ACC112 (cell line): ENCODE data around the gene UPB1.

Experiments
- H2AFZ ChIP-seq: fragments of 200-600 bp; sonication (generic); one replicate; pipeline ENCODE4 v1.6.0; 2017; ENCODE audit warnings: antibody characterized with exemption, low read length; ENCODE audit not compliant: unreplicated experiment
- H3K27ac ChIP-seq: fragments of 200-600 bp; sonication (generic); 2 replicates; pipeline ENCODE4 v1.5.1; 2014; ENCODE audit warnings: low read depth, mild to moderate bottlenecking, antibody characterized with exemption, low read length, moderate library complexity
- H3K27me3 ChIP-seq: fragments of 200-600 bp; sonication (generic); 2 replicates; pipeline ENCODE4 v1.6.1; 2014; ENCODE audit warnings: mild to moderate bottlenecking, antibody characterized with exemption, low read length, moderate library complexity, mixed read lengths; ENCODE audit not compliant: insufficient read depth
- H3K36me3 ChIP-seq: fragments of 200-600 bp; sonication (generic); 2 replicates; pipeline ENCODE4 v1.6.1; 2016; ENCODE audit warnings: mild to moderate bottlenecking, antibody characterized with exemption, low read length, moderate library complexity, mixed read lengths; ENCODE audit not compliant: insufficient read depth
- H3K4me1 ChIP-seq: fragments of 200-600 bp; sonication (generic); one replicate; pipeline ENCODE4 v1.6.1; 2016; ENCODE audit warnings: low read length, mixed read lengths; ENCODE audit not compliant: insufficient read depth, unreplicated experiment, control insufficient read depth
- H3K4me3 ChIP-seq: fragments of 200-600 bp; sonication (generic); 2 replicates; pipeline ENCODE4 v1.5.1; 2014; ENCODE audit warnings: mild to moderate bottlenecking, low read depth, low read length
- H3K79me2 ChIP-seq: fragments of 200-600 bp; sonication (generic); one replicate; pipeline ENCODE4 v1.6.0; 2016; ENCODE audit warnings: low read length; ENCODE audit not compliant: control insufficient read depth, unreplicated experiment, insufficient read depth

Gene UPB1

DNA sequence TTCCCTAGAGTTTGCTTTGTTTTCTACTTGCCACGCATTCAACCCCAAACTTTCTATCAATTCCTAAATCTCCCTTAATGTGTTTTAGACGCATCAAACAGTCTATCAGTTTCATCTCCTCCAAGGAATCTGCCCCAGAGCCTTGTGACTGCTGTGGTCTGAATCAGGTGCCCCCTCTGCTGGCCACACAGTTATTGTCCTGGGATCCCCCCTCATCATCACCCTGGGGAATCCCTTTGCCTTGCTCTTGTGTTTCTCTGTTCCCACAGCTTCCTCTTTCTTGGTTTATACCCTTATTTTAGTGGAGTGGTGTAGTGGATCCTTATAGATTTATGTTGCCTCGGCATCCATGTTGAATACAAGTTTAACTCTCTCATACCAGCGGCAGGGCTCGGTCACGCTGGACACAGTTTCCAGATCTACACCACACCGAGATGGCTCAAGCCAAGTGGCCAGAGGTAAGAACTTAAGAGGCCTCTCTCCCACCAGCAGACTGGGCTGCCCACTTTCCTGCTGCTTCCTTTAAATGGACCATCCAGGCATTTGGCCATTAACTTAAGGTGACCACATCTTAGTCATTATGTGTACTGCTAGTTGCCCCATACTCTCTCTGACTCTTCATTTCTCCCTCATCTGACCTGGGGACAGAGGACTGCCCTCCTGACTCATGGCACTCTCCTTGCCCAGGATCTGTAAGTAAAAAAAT, 8.2 kb downstream of the UPB1 start:
- H2AFZ ChIP-seq = no peak overlapping the region
- H3K27me3 ChIP-seq = no peaks in the 10 kb centered on the region
- no peaks in the 10 kb centered on the region for H3K36me3 ChIP-seq
- H3K27ac ChIP-seq = no peak overlapping the region
- peaks cover 23% of the 10 kb centered on the region for H3K4me1 ChIP-seq
- no peaks in the 10 kb centered on the region for H3K79me2 ChIP-seq
- H3K4me3 ChIP-seq = no peak overlapping the region

DNA sequence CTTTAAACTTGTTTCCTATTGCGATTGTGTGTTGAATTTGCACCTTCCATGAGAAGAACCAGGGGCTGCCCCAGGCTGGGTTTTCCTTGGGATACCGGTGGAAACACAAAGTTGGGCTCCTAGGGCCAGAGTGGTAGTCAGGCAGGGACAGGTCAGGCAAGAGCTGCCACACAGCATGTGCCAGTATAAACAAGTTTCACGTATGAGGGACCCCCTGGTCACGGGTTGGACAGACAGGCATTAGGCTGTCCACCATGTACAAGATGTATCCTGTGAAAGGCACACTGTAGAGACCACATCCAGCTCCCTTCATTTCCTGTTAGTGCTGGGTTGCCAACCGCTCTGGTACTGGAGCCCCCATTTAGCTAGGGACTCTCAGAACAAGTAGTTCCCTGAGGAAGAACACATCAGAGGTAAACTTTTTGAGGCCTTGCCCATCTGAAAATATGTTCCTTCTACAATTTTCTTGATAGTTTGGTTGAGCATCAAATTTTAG, 8.8 kb downstream of the UPB1 start:
- H3K27ac ChIP-seq = no peak overlapping the region
- peaks cover 23% of the 10 kb centered on the region for H3K4me1 ChIP-seq
- no peak overlapping the region for H2AFZ ChIP-seq

DNA sequence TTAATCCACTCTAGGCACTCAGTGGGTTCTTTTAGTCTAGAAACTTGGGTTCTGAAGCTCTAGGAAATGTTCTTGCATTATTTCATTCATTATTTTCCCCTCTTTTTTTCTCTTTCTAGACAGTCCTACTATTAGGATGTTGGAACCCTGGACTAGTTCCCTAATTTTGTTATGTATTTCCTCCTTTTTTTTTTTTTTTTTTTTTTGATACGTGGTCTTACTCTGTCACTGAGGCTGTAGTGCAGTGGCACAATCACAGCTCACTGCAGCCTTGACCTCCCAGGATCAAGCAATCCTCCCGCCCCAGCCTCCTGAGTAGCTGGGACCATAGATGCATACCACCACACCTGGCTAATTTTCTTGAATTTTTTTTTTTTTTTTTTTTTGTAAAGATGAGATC, 9.4 kb downstream of the UPB1 start:
- no peaks in the 10 kb centered on the region for H3K27me3 ChIP-seq
- H3K27ac ChIP-seq = no peak overlapping the region
- H3K36me3 ChIP-seq = no peaks in the 10 kb centered on the region
- H3K4me3 ChIP-seq = no peak overlapping the region
- H2AFZ ChIP-seq = no peak overlapping the region
- no peaks in the 10 kb centered on the region for H3K79me2 ChIP-seq
- peaks cover 23% of the 10 kb centered on the region for H3K4me1 ChIP-seq

More for the DNA sequence above, 8.8 kb downstream of the UPB1 start:
- no peaks in the 10 kb centered on the region for H3K36me3 ChIP-seq
- no peaks in the 10 kb centered on the region for H3K79me2 ChIP-seq
- H3K27me3 ChIP-seq = no peaks in the 10 kb centered on the region
- no peak overlapping the region for H3K4me3 ChIP-seq

DNA sequence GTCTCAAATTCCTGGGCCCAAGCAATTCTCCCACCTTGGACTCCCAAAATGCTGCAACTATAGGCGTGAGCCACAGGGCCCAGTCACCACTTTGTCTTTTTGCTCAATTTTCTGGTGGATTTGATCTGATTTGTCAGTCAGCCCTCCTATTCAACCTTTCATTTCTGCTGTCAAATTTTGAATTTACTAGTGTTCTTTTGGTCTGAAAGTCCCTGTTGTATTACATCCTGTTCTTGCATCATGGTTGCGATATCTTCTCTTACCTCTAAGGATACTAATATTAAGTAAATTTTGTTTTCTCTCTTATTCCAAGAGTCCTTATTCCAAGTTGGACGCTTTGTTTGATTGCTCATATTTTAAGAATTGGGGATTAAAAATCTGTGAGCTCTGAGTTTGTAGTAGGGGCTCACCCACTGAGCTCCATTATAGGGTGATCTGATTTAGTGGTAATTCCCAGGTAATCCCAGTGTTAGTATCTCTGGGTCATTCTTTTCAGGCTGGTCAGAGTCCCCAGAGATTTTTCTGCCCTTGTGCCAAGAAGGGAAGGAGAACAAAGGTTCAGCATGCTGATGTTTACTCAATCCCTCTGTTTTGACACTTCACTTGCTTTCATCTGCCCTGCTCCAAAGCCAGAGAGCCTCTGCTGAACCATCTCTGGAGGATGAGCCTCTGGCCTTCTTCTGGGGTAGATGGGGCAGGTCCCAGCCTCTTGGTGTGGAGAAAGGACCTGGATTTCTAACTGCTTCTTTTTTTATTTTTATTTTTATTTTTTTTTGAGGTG, 10.0 kb downstream of the UPB1 start:
- Histone ChIP-seq H3K4me1 (peaks cover 23% of the 10 kb centered on the region), H3K27me3 (no peaks in the 10 kb centered on the region), H3K27ac (no peak overlapping the region), H3K4me3 (no peak overlapping the region), H3K79me2 (no peaks in the 10 kb centered on the region), H2AFZ (no peak overlapping the region), H3K36me3 (no peaks in the 10 kb centered on the region)

DNA sequence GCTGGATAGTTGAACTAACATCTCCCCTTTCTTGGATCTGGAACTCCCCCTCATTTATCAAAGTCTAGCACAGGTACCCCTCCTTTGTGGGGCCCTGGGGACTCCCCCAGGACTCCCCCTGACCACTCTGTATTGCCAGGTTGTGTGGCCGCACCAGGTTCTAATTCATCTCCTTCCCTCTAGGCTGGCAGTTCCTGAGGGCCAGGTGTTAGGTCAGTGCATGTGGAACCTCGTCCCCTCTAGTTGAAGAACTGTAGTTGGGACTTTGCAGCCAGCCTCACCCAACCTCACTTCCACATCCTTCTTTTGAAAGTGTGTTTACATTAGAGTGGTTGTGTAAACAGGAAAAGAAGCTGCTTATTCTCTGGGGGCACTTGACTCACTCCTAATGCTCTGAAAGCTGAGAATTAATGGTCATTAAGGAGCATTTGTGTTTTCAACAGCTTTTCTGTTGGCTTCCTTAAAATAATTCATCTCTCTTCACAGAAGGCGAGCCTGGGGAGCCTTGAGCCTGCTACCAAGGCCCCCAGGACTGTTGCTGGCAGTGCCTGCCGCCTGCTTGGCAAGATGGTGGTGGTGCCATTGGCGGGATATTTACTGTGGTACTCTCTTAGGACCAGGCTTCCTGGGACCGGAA, 11.8 kb downstream of the UPB1 start:
- H3K79me2 ChIP-seq = no peaks in the 10 kb centered on the region
- H3K36me3 ChIP-seq = no peaks in the 10 kb centered on the region
- peaks cover 33% of the 10 kb centered on the region for H3K4me1 ChIP-seq
- no peaks in the 10 kb centered on the region for H3K27me3 ChIP-seq
- no peak overlapping the region for H3K27ac ChIP-seq
- no peak overlapping the region for H3K4me3 ChIP-seq
- no peak overlapping the region for H2AFZ ChIP-seq

DNA sequence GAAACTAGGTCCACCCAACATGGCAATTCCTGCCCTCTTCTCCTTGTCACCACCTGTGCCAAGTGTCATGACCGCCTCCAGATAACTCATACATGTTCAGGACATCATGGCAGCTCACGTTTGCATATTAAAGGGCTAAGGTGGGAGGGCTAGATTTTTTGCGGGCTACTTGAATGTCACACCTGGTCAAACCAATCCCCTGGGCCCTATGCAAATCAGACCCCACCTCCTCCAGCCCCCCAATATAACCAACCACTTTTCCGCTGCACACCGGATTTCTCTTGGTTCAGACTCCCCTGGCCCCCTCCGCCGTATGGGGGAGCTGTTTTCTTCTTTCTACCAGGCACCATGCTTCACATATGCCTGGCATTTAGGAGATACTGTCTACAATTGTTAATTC, 12.6 kb downstream of the UPB1 start:
- Histone ChIP-seq H3K4me1 (peaks cover 33% of the 10 kb centered on the region), H3K36me3 (no peaks in the 10 kb centered on the region), H3K27me3 (no peaks in the 10 kb centered on the region), H3K27ac (no peak overlapping the region), H2AFZ (no peak overlapping the region), H3K4me3 (no peak overlapping the region), H3K79me2 (no peaks in the 10 kb centered on the region)

DNA sequence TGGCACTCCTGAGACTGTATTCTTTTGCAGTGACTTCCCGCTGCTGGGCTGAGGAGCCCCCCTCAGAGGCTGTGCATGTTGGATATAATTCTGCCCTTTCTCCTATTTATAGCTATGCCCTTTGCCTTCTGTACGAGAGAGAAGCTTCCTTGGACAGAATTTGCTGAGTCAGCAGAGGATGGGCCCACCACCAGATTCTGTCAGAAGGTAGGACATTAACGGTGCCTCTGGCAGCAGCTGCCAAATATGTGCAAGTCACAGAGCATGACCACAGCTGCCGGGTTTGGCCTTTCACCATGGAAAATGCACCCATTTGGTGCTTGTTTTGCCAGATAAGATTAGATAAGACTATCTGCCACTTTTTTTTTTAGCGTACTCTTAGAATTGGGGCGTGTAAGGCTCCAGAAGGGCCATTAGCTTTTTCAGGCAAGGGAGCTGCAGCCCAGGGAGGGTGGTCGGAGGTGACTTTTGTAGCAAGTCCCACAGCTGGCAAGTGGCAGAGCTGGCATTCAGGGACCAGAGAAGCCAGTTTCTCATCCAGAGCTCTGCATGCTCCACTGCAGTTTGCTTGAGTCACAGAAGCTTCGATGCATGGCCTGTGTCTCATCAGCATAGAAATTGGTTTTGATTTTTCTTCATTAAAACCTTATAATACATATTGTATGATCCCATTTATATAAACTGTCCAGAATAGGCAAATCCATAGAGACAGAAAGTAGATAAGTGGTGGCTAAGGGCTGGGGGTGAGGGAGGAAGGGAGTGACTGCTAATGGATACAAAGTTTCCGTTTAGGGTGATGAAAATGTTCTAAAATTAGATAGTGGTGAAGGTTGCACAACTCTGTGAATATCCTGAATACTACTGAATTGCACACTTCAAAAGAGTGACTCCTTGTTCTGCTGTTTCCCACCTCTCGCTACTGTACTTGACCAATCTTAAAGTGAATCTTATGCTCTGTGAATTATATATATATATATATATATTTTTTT, 15.8 kb downstream of the UPB1 start:
- no peaks in the 10 kb centered on the region for H3K79me2 ChIP-seq
- no peak overlapping the region for H3K4me3 ChIP-seq
- no peak overlapping the region for H2AFZ ChIP-seq
- H3K36me3 ChIP-seq = no peaks in the 10 kb centered on the region
- H3K27ac ChIP-seq = no peak overlapping the region
- no peaks in the 10 kb centered on the region for H3K27me3 ChIP-seq
- peaks cover 20% of the 10 kb centered on the region for H3K4me1 ChIP-seq

DNA sequence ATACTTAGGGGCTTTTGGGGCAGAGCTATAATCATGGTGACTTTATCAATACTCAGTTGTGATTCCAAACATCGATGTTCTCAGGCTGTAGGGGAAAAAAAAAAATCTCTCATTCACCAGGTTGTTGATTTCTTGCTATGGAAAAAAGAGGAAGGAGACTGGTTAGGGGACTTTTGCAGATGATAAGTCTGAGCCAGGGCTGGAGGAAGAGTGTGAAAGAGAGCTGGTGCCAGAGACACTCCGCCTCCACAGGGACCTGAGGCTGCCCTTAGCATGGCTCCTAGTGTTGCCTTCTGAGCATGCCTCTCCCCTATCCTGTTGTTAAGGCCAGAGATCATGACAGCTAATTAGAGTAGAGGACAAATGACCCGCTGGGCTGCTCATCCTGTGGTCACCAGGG, 16.9 kb downstream of the UPB1 start:
- Histone ChIP-seq H3K4me3 (no peak overlapping the region), H3K79me2 (no peaks in the 10 kb centered on the region), H3K27ac (no peak overlapping the region), H2AFZ (no peak overlapping the region), H3K4me1 (peaks cover 18% of the 10 kb centered on the region), H3K27me3 (no peaks in the 10 kb centered on the region), H3K36me3 (no peaks in the 10 kb centered on the region)

DNA sequence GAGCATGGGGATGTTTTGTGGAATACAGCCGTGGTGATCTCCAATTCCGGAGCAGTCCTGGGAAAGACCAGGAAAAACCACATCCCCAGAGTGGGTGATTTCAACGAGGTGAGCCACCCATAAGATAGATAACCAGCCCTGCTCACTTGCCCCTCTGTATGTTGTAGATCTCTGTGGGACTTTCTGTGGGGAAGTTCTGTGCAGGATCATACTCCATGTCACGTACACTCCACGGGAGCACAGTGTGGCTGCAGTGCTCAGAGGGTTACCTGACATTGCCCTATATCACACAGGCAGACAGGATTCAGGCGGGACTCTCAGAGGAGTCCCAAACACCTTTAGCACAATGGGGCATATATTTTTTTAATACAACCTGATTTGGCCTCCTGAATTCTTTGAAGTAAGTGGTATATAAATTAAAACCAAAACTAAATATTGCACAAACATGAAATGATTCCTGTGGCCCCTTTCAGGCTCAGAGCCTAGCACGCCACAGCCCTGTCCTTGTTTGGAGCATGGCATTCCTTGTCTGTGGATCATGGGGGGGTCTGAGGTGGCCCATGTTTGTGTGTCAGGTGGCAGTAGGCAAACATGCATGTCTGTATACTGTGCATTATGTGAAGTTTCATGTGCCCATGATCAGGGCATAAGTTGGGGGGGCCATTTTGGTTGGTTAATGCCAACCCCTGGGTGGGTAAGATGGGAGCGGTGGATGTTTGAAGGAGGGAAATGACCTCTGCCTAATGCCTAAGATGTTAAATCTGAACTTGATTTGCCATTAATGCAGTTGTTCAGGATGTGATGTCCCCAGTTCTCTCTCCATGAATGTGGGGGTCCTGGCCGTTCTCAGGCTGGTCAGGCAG, 18.5 kb downstream of the UPB1 start:
- no peaks in the 10 kb centered on the region for H3K36me3 ChIP-seq
- H2AFZ ChIP-seq = no peak overlapping the region
- peaks cover 14% of the 10 kb centered on the region for H3K4me1 ChIP-seq
- H3K79me2 ChIP-seq = no peaks in the 10 kb centered on the region
- H3K27me3 ChIP-seq = no peaks in the 10 kb centered on the region
- H3K4me3 ChIP-seq = no peak overlapping the region
- no peak overlapping the region for H3K27ac ChIP-seq
